H1 (cell line): Measurements from ENCODE around the gene FLNA. TPM values are rescaled to one million over a fixed set of nuclear protein-coding genes. Genes with fewer than 3 reads are reported as not detected.

Experiments
- CBX5 ChIP-seq: fragments of 300-800, 300-1000 bp; sonication (generic); IDR thresholded peaks from 2 replicates; pipeline ENCODE4 v1.7.1; 2016; ENCODE audit warnings: antibody characterized with exemption, low read length, low read depth
- EGR1 ChIP-seq: IDR thresholded peaks from 2 replicates; pipeline ENCODE4 v1.6.1; 2011; ENCODE audit warnings: low read depth, low read length, borderline replicate concordance
- FOSL1 ChIP-seq: IDR thresholded peaks from 2 replicates; pipeline ENCODE4 v1.6.1; 2011; ENCODE audit warnings: mild to moderate bottlenecking, low read depth, low read length, moderate library complexity; ENCODE audit not compliant: insufficient read depth
- HDAC6 ChIP-seq: IDR thresholded peaks from one replicate; pipeline ENCODE4 v1.7.1; 2012; ENCODE audit warnings: low read depth, mild to moderate bottlenecking, inconsistent platforms, low read length, moderate library complexity
- JUND ChIP-seq: IDR thresholded peaks from 2 replicates; pipeline ENCODE4 v1.6.1; 2011; ENCODE audit warnings: mild to moderate bottlenecking, improper control_type of control experiment, low read length
- NRF1 ChIP-seq: IDR thresholded peaks from 2 replicates; pipeline ENCODE4 v1.6.1; 2011; ENCODE audit warnings: mild to moderate bottlenecking, low read depth, low read length, improper control_type of control experiment
- PHF8 ChIP-seq: fragments of 200-600 bp; sonication (generic); conservative IDR thresholded peaks from 2 replicates; pipeline ENCODE4 v1.7.1; 2012; ENCODE audit warnings: low read depth, mild to moderate bottlenecking, inconsistent platforms, low read length, moderate library complexity
- POLR2AphosphoS5 ChIP-seq: IDR thresholded peaks from 2 replicates; pipeline ENCODE4 v1.6.1; 2011; ENCODE audit warnings: low read depth, low read length
- RAD21 ChIP-seq, 2 experiments: IDR thresholded peaks in 1 of 2; conservative IDR thresholded peaks in 1 of 2; 2 replicates each; pipeline ENCODE4 v1.6.1; 2011; ENCODE audit warnings: low read depth in 2 of 2, low read length in 2 of 2, improper control_type of control experiment in 1 of 2, inconsistent platforms in 1 of 2, mild to moderate bottlenecking in 1 of 2, moderate library complexity in 1 of 2
- RFX5 ChIP-seq: IDR thresholded peaks from 2 replicates; pipeline ENCODE4 v1.6.1; 2011; ENCODE audit warnings: low read depth, low read length, improper control_type of control experiment, borderline replicate concordance
- RNF2 ChIP-seq: fragments of 200-900, 300-1000 bp; sonication (generic); IDR thresholded peaks from 2 replicates; pipeline ENCODE4 v1.7.1; 2016; ENCODE audit warnings: borderline replicate concordance, low read depth, mild to moderate bottlenecking, antibody characterized with exemption, low read length; ENCODE audit not compliant: poor library complexity, severe bottlenecking; ENCODE audit errors: missing control alignments
- SAP30 ChIP-seq: fragments of 300-600 bp; sonication (generic); IDR thresholded peaks from 2 replicates; pipeline ENCODE4 v1.7.1; 2012; ENCODE audit warnings: low read length, moderate library complexity, mild to moderate bottlenecking, inconsistent platforms; ENCODE audit not compliant: insufficient read depth, insufficient replicate concordance
- SP2 ChIP-seq: IDR thresholded peaks from 2 replicates; pipeline ENCODE4 v1.6.1; 2012; ENCODE audit warnings: mild to moderate bottlenecking, low read length, inconsistent platforms
- SP4 ChIP-seq: IDR thresholded peaks from 2 replicates; pipeline ENCODE4 v1.6.1; 2012; ENCODE audit warnings: low read length, inconsistent platforms
- SUZ12 ChIP-seq: fragments of 200-600 bp; sonication (generic); IDR thresholded peaks from 2 replicates; pipeline ENCODE4 v1.6.1; 2012; ENCODE audit warnings: mild to moderate bottlenecking, inconsistent platforms, low read length, moderate library complexity, mixed read lengths
- TCF12 ChIP-seq: IDR thresholded peaks from 2 replicates; pipeline ENCODE4 v1.6.1; 2011; ENCODE audit warnings: low read depth, mild to moderate bottlenecking, low read length
- polyA plus RNA-seq, 7 experiments: library from polyadenylated mRNA; depleted of rRNA in 3 of 7; stranded (reverse) in 5 of 7; unstranded in 2 of 7; fragments of >200 nt in 5 of 7; fragments of 200-250 nt in 2 of 7; gene quantifications; 1 replicate in 5 of 7; 2 replicates in 1 of 7; 4 replicates in 1 of 7; pipeline versions ENCODE4 v1.2.1 to v1.2.3, GENCODE V29; 2011 to 2013; ENCODE audit warnings: missing spikeins in 2 of 7, mixed read lengths in 2 of 7
- total RNA-seq: library from RNA; stranded (reverse); fragmentation: NEBNext Ultra II Directional; extraction: Animal tissue kit (Norgen Biotek cat#: 25700); gene quantifications from 2 replicates; pipeline ENCODE4 v1.2.1, GENCODE V29; 2021
- TF ChIP-seq, protein P1 (sequence below), 3 experiments: IDR thresholded peaks; 1 replicate in 2 of 3; 2 replicates in 1 of 3; pipeline versions ENCODE4 v1.5.1 to v1.6.1; 2011; ENCODE audit warnings: low read length in 3 of 3, mild to moderate bottlenecking in 3 of 3, inconsistent platforms in 2 of 3, low read depth in 1 of 3, moderate library complexity in 1 of 3; ENCODE audit not compliant: insufficient read depth in 1 of 3; ENCODE audit errors: control extremely low read depth in 1 of 3
- TF ChIP-seq, protein P2 (sequence below): IDR thresholded peaks from 2 replicates; pipeline ENCODE4 v1.6.1; 2012; ENCODE audit warnings: inconsistent platforms
- TF ChIP-seq, protein P3 (sequence below): IDR thresholded peaks from 2 replicates; pipeline ENCODE4 v1.6.1; 2011; ENCODE audit warnings: low read depth, mild to moderate bottlenecking, low read length; ENCODE audit not compliant: insufficient read depth

The FLNA gene
- total and polyA plus RNA-seq, 2 of the 8 experiments (the other 6 are each of a cell fraction or from before 2014, with no cell fraction given) = 315 to 925 TPM

DNA sequence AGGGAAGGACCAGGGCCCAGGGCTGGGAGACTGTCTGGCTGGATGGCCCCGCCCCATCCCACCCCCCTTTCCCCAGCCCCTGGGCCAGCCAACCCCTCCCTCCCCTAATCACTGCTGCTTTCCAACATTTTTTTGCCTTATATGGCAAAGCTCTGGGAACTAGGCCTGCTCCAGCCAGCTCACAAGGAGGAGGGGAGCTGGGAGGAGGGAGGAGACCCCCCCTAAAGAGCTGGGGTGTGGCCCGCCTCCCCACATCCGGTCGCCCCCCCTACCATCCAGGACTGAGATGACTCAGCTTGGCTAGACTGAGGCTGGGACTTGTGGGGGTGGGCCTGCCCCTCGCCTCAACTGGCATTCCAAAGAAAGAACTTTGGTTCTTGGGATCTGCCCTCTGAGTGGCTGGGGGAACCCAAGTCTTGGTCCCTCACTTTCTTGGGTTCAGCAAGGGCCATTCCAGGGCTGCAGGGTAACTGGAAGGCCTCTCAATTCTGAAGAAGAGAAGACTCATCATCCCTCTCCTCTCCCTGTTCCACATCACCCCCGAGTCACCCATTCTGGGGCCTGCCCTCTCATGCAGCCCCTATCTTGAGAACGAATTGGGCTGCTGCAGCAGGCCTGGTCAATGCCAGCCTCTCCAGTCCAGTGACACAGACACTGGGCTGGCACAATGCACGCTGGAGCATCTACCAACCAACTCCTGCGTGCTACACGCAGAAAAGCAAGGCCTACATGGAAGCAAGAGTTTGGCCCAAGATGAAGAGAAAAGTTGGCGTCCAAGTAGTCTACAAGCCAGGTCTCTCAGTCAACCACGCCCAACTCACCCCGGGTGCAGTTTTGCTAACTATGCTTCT lies 4.8 kb downstream of the FLNA start (continued):
- TF ChIP-seq RNF2 (no peak), PHF8 (no peak), CBX5 (no peak), SP2 (no peak), RFX5 (no peak), JUND (peak; percentile 81), SAP30 (no peak), SUZ12 (no peak), POLR2AphosphoS5 (peak; percentile 89), TCF12 (no peak), HDAC6 (no peak), NRF1 (no peak), RAD21 (IDR thresholded peaks at IDR 0.05 in 1 of 2, conservative IDR thresholded peaks at IDR 0.05 in 1 of 2; ENCODE audit: low read depth in 2 of 2, low read length in 2 of 2) (no peak), SP4 (0 out of 2 replicates have a peak, but pooled peaks have one; percentile 8), FOSL1 (no peak), EGR1 (0 out of 2 replicates have a peak, but pooled peaks have one; percentile 7)
- TF ChIP-seq, protein P1, sequence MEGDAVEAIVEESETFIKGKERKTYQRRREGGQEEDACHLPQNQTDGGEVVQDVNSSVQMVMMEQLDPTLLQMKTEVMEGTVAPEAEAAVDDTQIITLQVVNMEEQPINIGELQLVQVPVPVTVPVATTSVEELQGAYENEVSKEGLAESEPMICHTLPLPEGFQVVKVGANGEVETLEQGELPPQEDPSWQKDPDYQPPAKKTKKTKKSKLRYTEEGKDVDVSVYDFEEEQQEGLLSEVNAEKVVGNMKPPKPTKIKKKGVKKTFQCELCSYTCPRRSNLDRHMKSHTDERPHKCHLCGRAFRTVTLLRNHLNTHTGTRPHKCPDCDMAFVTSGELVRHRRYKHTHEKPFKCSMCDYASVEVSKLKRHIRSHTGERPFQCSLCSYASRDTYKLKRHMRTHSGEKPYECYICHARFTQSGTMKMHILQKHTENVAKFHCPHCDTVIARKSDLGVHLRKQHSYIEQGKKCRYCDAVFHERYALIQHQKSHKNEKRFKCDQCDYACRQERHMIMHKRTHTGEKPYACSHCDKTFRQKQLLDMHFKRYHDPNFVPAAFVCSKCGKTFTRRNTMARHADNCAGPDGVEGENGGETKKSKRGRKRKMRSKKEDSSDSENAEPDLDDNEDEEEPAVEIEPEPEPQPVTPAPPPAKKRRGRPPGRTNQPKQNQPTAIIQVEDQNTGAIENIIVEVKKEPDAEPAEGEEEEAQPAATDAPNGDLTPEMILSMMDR (IDR thresholded peaks at IDR 0.05; ENCODE audit: control extremely low read depth in 1 of 3, insufficient read depth in 1 of 3, low read depth in 1 of 3, low read length in 3 of 3) = no peak
- TF ChIP-seq, protein P2, sequence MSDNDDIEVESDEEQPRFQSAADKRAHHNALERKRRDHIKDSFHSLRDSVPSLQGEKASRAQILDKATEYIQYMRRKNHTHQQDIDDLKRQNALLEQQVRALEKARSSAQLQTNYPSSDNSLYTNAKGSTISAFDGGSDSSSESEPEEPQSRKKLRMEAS = no peak
- TF ChIP-seq, protein P3, sequence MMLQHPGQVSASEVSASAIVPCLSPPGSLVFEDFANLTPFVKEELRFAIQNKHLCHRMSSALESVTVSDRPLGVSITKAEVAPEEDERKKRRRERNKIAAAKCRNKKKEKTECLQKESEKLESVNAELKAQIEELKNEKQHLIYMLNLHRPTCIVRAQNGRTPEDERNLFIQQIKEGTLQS = no peak
